Skeletal muscle satellite cell (primary cell): ENCODE results near the gene SNRPN. TPM values are rescaled to one million over a fixed set of nuclear protein-coding genes. Genes with fewer than 3 reads are reported as not detected.
A peak's percentile ranks its signal among the peaks of the same experiment; 100 is the strongest.
"Not testable (repeated sequence)": the region's sequence is repeated elsewhere in the genome, so short reads cannot be mapped to it uniquely, and the experiment has no call there.

ENCODE experiments used
- H3K27me3 ChIP-seq: 2 replicates; pipeline ENCODE4 v1.7.0; 2013; ENCODE audit warnings: low read length; ENCODE audit not compliant: control insufficient read depth, insufficient read depth
- H3K36me3 ChIP-seq: 2 replicates; pipeline ENCODE4 v1.7.0; 2013; ENCODE audit warnings: mild to moderate bottlenecking, control low read depth, low read length; ENCODE audit not compliant: insufficient read depth
- H3K4me1 ChIP-seq: 2 replicates; pipeline ENCODE4 v1.7.0; 2013; ENCODE audit warnings: low read length; ENCODE audit not compliant: control insufficient read depth, insufficient read depth
- H3K4me2 ChIP-seq: 2 replicates; pipeline ENCODE4 v1.7.0; 2013; ENCODE audit warnings: mild to moderate bottlenecking, low read length
- H3K4me3 ChIP-seq: 2 replicates; pipeline ENCODE4 v1.7.0; 2013; ENCODE audit warnings: low read length
- H3K9ac ChIP-seq: 2 replicates; pipeline ENCODE4 v1.7.0; 2013; ENCODE audit warnings: mild to moderate bottlenecking, low read depth, low read length, moderate library complexity
- H3K9me3 ChIP-seq: replicated peaks from 2 replicates; pipeline ENCODE4 v1.7.0; 2013; ENCODE audit warnings: mild to moderate bottlenecking, control low read depth, low read length
- total RNA-seq: library from RNA; depleted of rRNA; stranded (reverse); fragments of >200 nt; gene quantifications from 2 replicates; pipeline ENCODE4 v1.2.3, GENCODE V29; 2012; rRNA removed

SNRPN gene
- total RNA-seq = 79.9 and 81.5 TPM in 2 replicates

DNA sequence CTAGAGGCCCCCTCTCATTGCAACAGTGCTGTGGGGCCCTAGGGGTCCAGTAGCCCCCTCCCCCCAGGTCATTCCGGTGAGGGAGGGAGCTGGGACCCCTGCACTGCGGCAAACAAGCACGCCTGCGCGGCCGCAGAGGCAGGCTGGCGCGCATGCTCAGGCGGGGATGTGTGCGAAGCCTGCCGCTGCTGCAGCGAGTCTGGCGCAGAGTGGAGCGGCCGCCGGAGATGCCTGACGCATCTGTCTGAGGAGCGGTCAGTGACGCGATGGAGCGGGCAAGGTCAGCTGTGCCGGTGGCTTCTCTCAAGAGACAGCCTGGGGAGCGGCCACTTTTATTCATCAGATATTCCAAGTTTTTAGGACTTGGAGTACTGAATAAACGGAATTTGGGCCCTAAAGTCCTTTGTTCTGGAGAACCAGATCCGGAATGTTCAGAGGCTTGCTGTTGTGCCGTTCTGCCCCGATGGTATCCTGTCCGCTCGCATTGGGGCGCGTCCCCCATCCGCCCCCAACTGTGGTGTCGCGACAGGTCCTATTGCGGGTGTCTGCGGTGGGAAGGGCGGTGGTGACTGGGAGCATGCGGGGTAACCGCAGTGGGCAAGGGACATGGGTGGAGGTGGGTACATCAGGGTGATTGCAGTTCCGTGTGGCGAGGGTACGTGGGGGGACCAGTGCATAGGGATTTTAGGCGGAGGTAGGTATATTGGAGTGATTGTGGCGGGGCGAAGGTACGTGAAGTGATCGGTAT lies at the start of gene SNRPN, which contains the start of gene SNURF:
Gene SNRPN (plus strand): TSS at position 205 of the 748 bp plus-strand sequence. CDS start 19,467 bp downstream, outside the sequence.
Gene SNURF (plus strand): TSS at position 205 of the 748 bp plus-strand sequence. CDS start 62 bp downstream, at position 267.
- peaks cover 6% of the 10 kb centered on the region for H3K36me3 ChIP-seq
- H3K27me3 ChIP-seq = no peaks in the 10 kb centered on the region
- H3K4me3 ChIP-seq = peak within 1 kb of the TSS; percentile 95
- no peaks in the 10 kb centered on the region for H3K9me3 ChIP-seq
- H3K4me1 ChIP-seq = peaks cover 5% of the 10 kb centered on the region
- peak within 1 kb of the TSS; percentile 78 for H3K4me2 ChIP-seq
- H3K9ac ChIP-seq = peak within 1 kb of the TSS; percentile 92

DNA sequence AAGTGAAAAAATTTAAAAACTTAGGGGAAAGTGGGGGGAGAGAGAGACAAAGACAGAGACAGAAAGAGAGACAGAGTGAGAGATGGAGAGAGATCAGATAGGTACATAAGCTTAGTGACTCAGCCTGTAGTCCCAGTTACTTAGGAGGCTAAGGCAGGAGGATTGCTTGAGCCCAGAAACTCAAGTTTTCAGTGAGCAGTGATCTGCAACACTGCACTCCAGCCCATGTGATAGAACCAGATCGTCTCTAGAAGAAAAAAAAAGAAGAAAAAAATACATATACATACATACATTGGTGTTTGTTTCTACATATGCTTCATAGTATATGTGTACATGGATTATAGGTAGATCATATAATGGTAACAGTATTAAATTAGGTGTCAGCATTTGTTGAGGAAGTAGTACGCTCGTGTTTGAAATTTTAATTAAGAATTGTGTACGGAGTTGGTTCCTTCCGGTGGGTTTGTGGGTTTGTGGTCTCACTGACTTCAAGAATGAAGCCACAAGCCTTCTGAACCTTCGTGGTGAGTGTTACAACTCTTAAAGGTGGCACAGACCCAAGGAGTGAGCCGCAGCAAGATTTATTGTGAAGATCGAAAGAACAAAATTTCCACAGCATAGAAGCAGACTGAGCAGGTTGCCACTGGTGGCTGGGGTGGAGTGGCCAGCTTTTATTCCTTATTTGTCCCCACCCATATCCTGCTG lies 38.3 kb upstream of the SNRPN start:
- Histone ChIP-seq H3K9ac (no peak overlapping the region), H3K4me1 (no peaks in the 10 kb centered on the region), H3K4me2 (no peak overlapping the region), H3K4me3 (no peak overlapping the region), H3K36me3 (no peaks in the 10 kb centered on the region), H3K9me3 (peaks cover 11% of the 10 kb centered on the region), H3K27me3 (no peaks in the 10 kb centered on the region)

DNA sequence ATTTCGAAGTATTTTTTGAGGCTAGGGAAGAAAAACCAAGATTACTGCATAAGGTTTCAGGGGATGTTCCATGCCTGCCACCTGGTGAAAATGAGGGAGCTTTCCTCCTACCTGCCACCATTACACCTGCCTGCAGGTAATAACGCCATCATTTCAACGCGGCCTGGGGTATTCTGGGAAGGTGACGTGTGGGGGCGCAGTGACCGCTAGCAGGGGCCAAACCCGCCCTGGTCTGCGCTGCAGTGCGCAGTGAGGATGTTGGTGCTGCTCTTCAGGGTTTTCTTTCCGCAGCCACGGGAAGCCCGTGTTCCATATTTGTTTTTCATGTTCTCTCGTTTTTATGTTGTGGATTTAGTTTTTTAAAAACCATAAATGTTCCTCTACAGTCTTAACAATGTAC lies 37.4 kb upstream of the SNRPN start:
- no peaks in the 10 kb centered on the region for H3K4me1 ChIP-seq
- H3K36me3 ChIP-seq = no peaks in the 10 kb centered on the region
- H3K27me3 ChIP-seq = no peaks in the 10 kb centered on the region
- no peak overlapping the region for H3K4me2 ChIP-seq
- H3K9ac ChIP-seq = no peak overlapping the region
- H3K9me3 ChIP-seq = peaks cover 6% of the 10 kb centered on the region
- no peak overlapping the region for H3K4me3 ChIP-seq

DNA sequence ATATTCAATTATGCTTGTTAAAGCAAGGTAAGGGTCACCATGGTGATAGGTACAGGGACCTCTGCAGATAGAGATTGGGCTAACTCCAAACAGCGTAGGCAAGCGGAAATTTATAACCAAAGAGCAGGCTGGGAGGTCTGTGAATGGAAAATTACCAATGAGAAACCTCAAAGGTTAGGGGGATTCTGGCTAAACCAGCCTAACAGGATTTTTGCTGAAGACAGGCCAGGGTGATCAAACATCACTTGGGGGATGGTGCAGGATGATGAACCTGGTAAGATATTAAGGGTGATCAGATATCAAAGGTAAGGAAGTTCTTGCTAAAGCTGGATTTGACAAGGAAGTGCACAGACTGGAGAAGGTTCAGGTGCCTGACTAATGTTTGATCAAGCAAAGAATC lies 35.3 kb upstream of the SNRPN start:
- Histone ChIP-seq H3K27me3 (no peaks in the 10 kb centered on the region), H3K9ac (no peak overlapping the region), H3K4me3 (no peak overlapping the region), H3K4me1 (no peaks in the 10 kb centered on the region), H3K9me3 (no peaks in the 10 kb centered on the region), H3K36me3 (no peaks in the 10 kb centered on the region), H3K4me2 (no peak overlapping the region)

DNA sequence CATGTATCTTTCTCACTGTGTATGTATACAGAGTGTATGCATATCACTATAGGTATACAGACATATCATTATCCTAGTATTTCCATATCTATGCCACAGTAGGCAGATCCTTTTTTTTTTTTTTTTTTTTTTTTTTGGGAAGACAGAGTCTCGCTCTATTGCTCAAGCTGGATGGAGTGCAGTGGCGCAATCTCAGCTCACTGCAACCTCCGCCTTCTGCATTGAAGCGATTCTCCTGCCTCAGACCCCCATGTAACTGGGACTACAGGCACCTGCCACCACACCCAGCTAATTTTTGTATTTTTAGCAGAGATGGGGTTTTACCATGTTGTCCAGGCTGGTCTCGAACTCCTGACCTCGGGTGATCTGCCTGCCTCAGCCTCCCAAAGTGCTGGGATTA lies 32.0 kb upstream of the SNRPN start:
- not testable (repeated sequence) for H3K4me2 ChIP-seq, H3K4me3 ChIP-seq, H3K9me3 ChIP-seq, H3K4me1 ChIP-seq, H3K27me3 ChIP-seq, H3K36me3 ChIP-seq, H3K9ac ChIP-seq

DNA sequence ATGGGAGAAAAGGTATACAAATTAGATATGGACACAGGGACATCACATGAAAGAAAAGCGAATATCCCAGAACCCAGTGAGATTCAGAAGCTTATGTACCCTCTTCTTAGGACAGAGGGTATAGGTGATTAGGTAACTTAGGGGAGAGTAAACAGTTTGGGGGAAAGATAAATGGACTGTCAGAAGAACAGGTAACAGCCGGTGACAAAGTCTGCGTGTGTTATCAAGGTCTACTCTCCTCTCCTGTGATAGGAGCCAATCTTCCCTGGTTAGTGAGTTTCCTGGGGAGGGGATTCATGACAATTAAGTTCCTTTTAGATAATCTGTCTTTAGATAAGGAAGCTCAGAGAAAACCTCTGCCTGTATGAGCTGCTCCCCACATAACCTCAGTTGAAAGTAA lies 30.6 kb upstream of the SNRPN start:
- H3K9ac ChIP-seq = no peak overlapping the region
- H3K4me2 ChIP-seq = no peak overlapping the region
- H3K36me3 ChIP-seq = no peaks in the 10 kb centered on the region
- peaks cover 4% of the 10 kb centered on the region for H3K9me3 ChIP-seq
- H3K4me3 ChIP-seq = no peak overlapping the region
- no peaks in the 10 kb centered on the region for H3K4me1 ChIP-seq
- H3K27me3 ChIP-seq = no peaks in the 10 kb centered on the region

DNA sequence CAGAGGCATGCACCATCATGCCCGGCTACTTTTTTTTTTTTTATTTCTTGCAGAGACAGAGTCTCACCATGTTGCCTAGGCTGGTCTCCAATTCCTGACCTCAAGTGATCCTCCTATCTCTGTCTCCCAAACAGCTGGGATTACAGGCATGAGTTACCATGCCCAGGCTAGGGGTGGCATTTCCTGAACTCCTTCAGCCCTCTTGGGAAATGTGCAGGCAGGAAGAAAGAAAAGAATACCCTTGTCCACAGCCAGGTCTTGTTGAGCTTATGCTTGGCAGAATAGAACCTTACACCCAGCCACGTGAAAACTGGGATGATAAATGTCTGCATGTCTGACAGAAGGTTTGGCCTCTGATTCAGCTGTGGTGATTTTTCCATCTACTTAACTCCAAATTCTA lies 30.2 kb upstream of the SNRPN start:
- Histone ChIP-seq H3K4me1 (no peaks in the 10 kb centered on the region), H3K27me3 (no peaks in the 10 kb centered on the region), H3K36me3 (no peaks in the 10 kb centered on the region), H3K9ac (no peak overlapping the region), H3K4me2 (no peak overlapping the region), H3K4me3 (no peak overlapping the region), H3K9me3 (peaks cover 4% of the 10 kb centered on the region)

DNA sequence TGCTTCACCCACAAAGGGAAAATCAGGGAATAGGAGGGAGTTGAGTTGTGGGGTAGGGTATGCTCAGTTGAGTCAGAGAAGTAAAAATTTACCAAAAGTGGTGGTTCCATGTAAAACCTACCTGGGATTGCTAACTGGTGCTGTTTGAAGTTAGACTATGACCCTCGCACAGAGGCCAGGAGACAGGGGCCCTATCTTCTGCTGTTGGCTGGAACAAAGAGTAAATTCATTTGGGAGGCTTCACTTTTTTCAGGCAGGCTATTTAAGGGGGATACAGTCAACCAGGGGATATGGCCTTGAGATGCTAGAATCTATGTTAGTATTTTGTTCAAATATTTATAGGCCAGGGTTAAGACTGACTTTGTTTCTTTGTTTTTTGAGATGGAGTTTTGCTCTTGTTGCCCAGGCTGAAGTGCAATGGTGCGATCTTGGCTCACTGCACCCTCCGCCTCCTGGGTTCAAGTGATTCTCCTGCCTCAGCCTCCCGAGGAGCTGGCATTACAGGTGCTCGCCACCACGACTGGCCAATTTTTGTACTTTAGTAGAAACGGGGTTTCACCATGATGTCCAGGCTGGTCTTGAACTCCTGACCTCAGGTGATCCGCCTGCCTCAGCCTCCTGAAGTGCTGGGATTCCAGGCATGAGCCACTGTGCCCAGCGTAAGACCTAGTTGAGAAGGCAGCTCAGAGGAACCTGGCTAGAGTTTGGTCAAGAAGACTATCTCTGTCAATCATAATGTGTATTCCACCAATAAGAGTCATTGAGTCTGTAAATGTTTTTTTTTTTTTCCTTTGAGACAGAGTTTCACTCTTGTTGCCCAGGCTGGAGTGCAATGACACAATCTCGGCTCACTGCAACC lies 22.7 kb upstream of the SNRPN start:
- not testable (repeated sequence) for H3K4me3 ChIP-seq, H3K36me3 ChIP-seq, H3K27me3 ChIP-seq, H3K9me3 ChIP-seq, H3K4me1 ChIP-seq, H3K4me2 ChIP-seq, H3K9ac ChIP-seq

DNA sequence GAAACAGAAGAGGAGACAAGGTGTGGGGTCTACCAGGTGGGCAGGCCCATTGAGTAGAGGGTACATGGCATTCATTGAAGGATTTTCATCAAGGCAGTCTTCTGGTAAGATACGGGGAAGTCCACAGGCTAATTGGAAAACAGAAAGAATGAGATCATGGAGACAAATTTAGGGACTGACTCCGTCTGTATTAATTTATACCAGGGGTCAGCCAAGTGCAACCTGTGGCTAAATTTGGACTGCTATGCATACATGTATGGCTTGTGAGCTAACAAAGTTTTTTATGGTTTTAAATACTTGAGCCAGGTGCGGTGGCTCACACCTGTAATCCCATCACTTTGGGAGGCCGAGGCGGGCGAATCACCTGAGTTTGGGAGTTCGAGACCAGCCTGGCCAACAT lies 21.1 kb upstream of the SNRPN start:
- Histone ChIP-seq H3K9ac (no peak overlapping the region), H3K27me3 (no peaks in the 10 kb centered on the region), H3K9me3 (peaks cover 4% of the 10 kb centered on the region), H3K4me3 (no peak overlapping the region), H3K4me1 (no peaks in the 10 kb centered on the region), H3K36me3 (no peaks in the 10 kb centered on the region), H3K4me2 (no peak overlapping the region)

DNA sequence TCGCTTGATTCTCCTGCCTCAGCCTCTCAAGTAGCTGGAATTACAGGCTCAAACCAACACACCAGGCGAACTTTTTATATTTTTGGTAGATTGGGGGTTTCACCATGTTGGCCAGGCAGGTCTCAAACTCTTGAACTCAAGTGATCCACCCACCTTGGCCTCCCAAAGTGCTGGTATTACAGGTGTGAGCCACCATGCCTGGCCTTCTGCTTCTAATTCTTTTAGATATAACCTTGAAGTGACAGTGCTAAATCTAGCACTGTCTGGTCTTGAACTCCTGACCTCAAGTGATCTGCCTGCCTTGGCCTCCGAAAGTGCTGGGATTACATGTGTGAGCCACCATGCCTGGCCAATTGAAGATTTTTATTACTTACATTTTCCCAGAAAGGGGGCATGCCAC lies 16.6 kb upstream of the SNRPN start:
- not testable (repeated sequence) for H3K4me3 ChIP-seq, H3K9ac ChIP-seq, H3K9me3 ChIP-seq, H3K36me3 ChIP-seq, H3K4me1 ChIP-seq, H3K27me3 ChIP-seq, H3K4me2 ChIP-seq

DNA sequence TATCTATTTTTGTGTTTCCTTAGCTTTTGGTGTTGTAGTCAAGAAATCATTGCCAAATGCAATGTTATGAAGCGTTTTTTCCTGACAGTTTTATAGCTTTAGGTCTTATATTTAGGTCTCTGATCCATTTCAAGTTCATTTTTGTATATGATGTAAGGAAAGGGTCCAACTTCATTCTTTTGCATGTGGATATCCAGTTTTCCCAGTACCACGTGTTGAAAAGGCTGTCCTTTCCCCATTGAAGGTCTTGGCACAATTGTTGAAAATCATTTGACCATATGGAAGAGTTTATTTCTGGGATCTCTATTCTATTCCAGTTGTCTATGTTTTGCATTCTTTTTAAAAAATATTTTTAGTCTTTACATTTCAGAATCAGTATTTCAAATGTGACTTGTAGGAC lies 14.6 kb upstream of the SNRPN start:
- no peaks in the 10 kb centered on the region for H3K36me3 ChIP-seq
- no peaks in the 10 kb centered on the region for H3K27me3 ChIP-seq
- no peak overlapping the region for H3K4me3 ChIP-seq
- H3K9me3 ChIP-seq = no peaks in the 10 kb centered on the region
- no peak overlapping the region for H3K9ac ChIP-seq
- no peak overlapping the region for H3K4me2 ChIP-seq
- H3K4me1 ChIP-seq = no peaks in the 10 kb centered on the region
